ENCODE data around the gene ASAP3.

- TF ChIP-seq, protein P1, sequence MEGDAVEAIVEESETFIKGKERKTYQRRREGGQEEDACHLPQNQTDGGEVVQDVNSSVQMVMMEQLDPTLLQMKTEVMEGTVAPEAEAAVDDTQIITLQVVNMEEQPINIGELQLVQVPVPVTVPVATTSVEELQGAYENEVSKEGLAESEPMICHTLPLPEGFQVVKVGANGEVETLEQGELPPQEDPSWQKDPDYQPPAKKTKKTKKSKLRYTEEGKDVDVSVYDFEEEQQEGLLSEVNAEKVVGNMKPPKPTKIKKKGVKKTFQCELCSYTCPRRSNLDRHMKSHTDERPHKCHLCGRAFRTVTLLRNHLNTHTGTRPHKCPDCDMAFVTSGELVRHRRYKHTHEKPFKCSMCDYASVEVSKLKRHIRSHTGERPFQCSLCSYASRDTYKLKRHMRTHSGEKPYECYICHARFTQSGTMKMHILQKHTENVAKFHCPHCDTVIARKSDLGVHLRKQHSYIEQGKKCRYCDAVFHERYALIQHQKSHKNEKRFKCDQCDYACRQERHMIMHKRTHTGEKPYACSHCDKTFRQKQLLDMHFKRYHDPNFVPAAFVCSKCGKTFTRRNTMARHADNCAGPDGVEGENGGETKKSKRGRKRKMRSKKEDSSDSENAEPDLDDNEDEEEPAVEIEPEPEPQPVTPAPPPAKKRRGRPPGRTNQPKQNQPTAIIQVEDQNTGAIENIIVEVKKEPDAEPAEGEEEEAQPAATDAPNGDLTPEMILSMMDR (IDR thresholded peaks at IDR 0.05), result no peak
- TF ChIP-seq POLR2A (IDR thresholded peaks at IDR 0.05) (no peak), POLR2AphosphoS5 (IDR thresholded peaks at IDR 0.05) (no peak)
Observed at GRCh38 chr1:23475134-23475628, 8.8 kb downstream of the ASAP3 start.

Measured in gastroesophageal sphincter (tissue), 3 donors.